Measurements from ENCODE around the gene TMSB15B. TPM values are rescaled to one million over a fixed set of nuclear protein-coding genes. Genes with fewer than 3 reads are reported as not detected.
"Not testable (repeated sequence)": the region's sequence is repeated elsewhere in the genome, so short reads cannot be mapped to it uniquely, and the experiment has no call there.

Gene TMSB15B
- polyA plus RNA-seq, 3 donors = 23.5 to 25.2 (median 24.7) TPM

- not testable (repeated sequence) for DNase-seq (ENCODE audit: low read depth in 3 of 3, low spot score in 2 of 3)
Measured at GRCh38 chrX:104015576-104015975, 53.1 kb downstream of the TMSB15B start.

Other genes starting within 250 kb of the TMSB15B start
- gene PLP1, start 185.8 kb upstream of the TMSB15B start, polyA plus RNA-seq (ENCODE audit: insufficient read length in 3 of 3) = 1 to 10 TPM; 3.5 to 6.1 (median 5.9) TPM
- 1 to 10 TPM; 2.4 to 2.7 (median 2.5) TPM for gene RAB9B, start 130.4 kb upstream of the TMSB15B start, polyA plus RNA-seq (ENCODE audit: insufficient read length in 3 of 3)
- gene H2BW1, start 51.1 kb downstream of the TMSB15B start, polyA plus RNA-seq (ENCODE audit: insufficient read length in 3 of 3) = not detected
- 1 to 10 TPM in 1 of 3 donors, under 1 TPM in 2; 0.89 to 1.1 (median 1.00) TPM for gene H2BW2, start 77.3 kb downstream of the TMSB15B start, polyA plus RNA-seq (ENCODE audit: insufficient read length in 3 of 3)
- 1 to 10 TPM; 7.9 to 9.3 (median 8.1) TPM for gene TMSB15C, start 113.6 kb downstream of the TMSB15B start, polyA plus RNA-seq (ENCODE audit: insufficient read length in 3 of 3)
- 1 to 10 TPM; 4.1 to 4.2 (median 4.2) TPM for gene ZCCHC18, start 149.9 kb downstream of the TMSB15B start, polyA plus RNA-seq (ENCODE audit: insufficient read length in 3 of 3)
- gene SLC25A53, start 194.4 kb downstream of the TMSB15B start, polyA plus RNA-seq (ENCODE audit: insufficient read length in 3 of 3) = 10 to 100 TPM in 2 of 3 donors, 1 to 10 TPM in 1; 9.6 to 11.1 (median 10.3) TPM
- gene FAM199X, start 203.8 kb downstream of the TMSB15B start, polyA plus RNA-seq (ENCODE audit: insufficient read length in 3 of 3) = 10 to 100 TPM; 38.5 to 41.2 (median 40.0) TPM